Natural killer cell treated with Interleukin-12 subunit alpha and Interleukin-12 subunit beta and Interleukin-15 and Interleukin-18, amount 100 ng/mL, for 72 hours (primary cell): ENCODE results near the gene UNC80. TPM values are rescaled to one million over a fixed set of nuclear protein-coding genes. Genes with fewer than 3 reads are reported as not detected.

ENCODE experiments used
- ATAC-seq, 2 donors: fragments of 150-1000 bp; cut with Tn5 transposase in 1 of 2; sonication (Bioruptor Pico), chemical (Tn5 transposase) in 1 of 2; 2 replicates each; pipeline ENCODE4 v1.10.0; 2021
- DNase-seq: peaks from one replicate; pipeline ENCODE4 v3.0.0; 2022; ENCODE audit warnings: low spot score
- H3K27ac Mint-ChIP-seq, 2 donors: 1 replicate in 1 of 2; 2 replicates in 1 of 2; pipeline ENCODE4 v1.8.0; 2022; ENCODE audit warnings: mixed read lengths in 2 of 2, mild to moderate bottlenecking in 1 of 2, moderate library complexity in 1 of 2
- H3K27me3 Mint-ChIP-seq, 2 donors: 1 replicate in 1 of 2; 2 replicates in 1 of 2; pipeline ENCODE4 v1.8.0; 2022; ENCODE audit warnings: mixed read lengths in 2 of 2
- H3K36me3 Mint-ChIP-seq: one replicate; pipeline ENCODE4 v1.8.0; 2022; ENCODE audit warnings: mixed read lengths
- H3K4me1 Mint-ChIP-seq, 2 donors: 1 replicate in 1 of 2; 2 replicates in 1 of 2; pipeline ENCODE4 v1.8.0; 2022; ENCODE audit warnings: low read depth in 2 of 2, mixed read lengths in 2 of 2, mild to moderate bottlenecking in 1 of 2
- H3K4me3 Mint-ChIP-seq: one replicate; pipeline ENCODE4 v1.8.0; 2022; ENCODE audit warnings: mixed read lengths
- H3K9me3 Mint-ChIP-seq: 2 replicates; pipeline ENCODE4 v1.8.0; 2022; ENCODE audit warnings: mixed read lengths
- total RNA-seq, 2 donors: library from RNA; stranded (reverse); gene quantifications; one replicate each; pipeline ENCODE4 v1.2.3, GENCODE V29; 2022

UNC80 gene
- total RNA-seq, 2 donors from 2014 or later, result not detected

GRCh38 chr2:209824391-209824790 is 52.8 kb downstream of the UNC80 start:
- Mint-ChIP-seq H3K36me3 (no peaks in the 10 kb centered on the region), H3K27ac (no peak overlapping the region), H3K4me1 (no peaks in the 10 kb centered on the region), H3K9me3 (peaks cover 4% of the 10 kb centered on the region), H3K4me3 (no peak overlapping the region), H3K27me3 (no peaks in the 10 kb centered on the region)
- DNase-seq, result no peak
- no peak for ATAC-seq

- H3K4me3 Mint-ChIP-seq, result no peak overlapping the region
- no peak overlapping the region for H3K27ac Mint-ChIP-seq
- H3K36me3 Mint-ChIP-seq, result no peaks in the 10 kb centered on the region
- ATAC-seq (no peak), DNase-seq (no peak)
- no peaks in the 10 kb centered on the region for H3K4me1 Mint-ChIP-seq
- H3K27me3 Mint-ChIP-seq, result no peaks in the 10 kb centered on the region
- H3K9me3 Mint-ChIP-seq, result no peaks in the 10 kb centered on the region
Observed at GRCh38 chr2:209830722-209831465, 59.3 kb downstream of the UNC80 start.

DNA sequence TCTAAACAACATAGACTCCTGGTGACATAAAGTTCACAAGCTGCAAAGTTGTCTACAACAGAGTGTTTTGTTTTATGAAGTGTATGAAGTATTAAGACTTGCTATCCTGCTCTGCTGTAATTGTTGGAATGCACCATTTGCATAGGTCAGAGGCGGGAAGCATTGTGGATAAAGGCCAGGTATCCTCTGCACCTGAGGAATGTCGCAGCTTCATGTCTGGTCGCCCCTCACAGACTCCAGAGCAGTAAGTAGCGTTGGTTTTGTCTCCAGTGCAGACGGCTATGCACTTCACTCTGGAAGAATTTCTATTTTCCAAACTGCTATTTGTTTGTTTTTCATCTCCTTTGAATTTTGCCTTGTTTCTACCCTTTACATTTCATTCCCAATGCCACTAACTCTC is 63.1 kb downstream of the UNC80 start:
- Mint-ChIP-seq H3K27me3 (no peaks in the 10 kb centered on the region), H3K4me1 (no peaks in the 10 kb centered on the region), H3K27ac (no peak overlapping the region), H3K9me3 (peaks cover 6% of the 10 kb centered on the region), H3K36me3 (no peaks in the 10 kb centered on the region), H3K4me3 (no peak overlapping the region)
- ATAC-seq (no peak), DNase-seq (no peak)

DNA sequence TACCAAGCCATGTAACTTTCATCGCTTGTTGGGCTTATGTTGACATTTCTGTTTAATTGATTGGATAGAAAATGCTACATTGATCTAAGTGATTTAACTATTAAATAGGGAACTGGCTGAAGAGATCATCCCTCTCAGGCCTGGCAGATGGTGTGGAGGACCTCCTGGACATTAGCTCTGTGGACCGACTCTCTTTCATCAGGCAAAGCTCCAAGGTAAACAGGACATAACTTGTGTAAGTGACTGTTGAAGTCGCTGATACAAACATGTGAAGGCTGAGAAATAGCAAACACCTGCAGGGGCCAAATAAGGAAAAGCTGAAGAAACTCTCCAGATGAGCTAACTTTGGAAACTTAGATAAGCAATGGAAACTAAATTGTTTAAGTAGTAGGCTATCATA is 68.8 kb downstream of the UNC80 start:
- ATAC-seq (no peak), DNase-seq (no peak)
- Mint-ChIP-seq H3K4me3 (no peak overlapping the region), H3K4me1 (no peaks in the 10 kb centered on the region), H3K27me3 (peaks cover 0 to 9% of the 10 kb centered on the region in 2 donors), H3K9me3 (peaks cover 13% of the 10 kb centered on the region), H3K36me3 (no peaks in the 10 kb centered on the region), H3K27ac (no peak overlapping the region)

DNA sequence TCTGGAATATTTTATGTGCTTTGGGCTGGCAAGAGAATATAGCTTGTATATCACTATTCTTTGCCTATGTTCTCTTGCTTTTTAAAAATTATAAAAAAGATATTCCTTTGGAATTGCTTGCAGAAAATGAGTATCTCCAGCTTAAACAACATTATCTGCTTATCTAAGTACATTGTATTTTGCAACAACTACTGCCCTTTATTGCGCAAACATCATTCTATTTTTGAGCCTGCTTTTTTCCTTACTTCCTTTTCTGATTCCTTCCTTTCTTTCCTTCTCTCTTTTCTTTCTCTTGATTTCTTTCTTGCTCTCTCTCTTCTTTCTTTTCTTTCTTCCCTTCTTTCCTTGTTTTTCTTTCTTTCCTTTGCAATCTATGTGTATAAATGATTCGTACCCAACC is 74.0 kb downstream of the UNC80 start:
- Mint-ChIP-seq H3K36me3 (no peaks in the 10 kb centered on the region), H3K9me3 (peaks cover 8% of the 10 kb centered on the region), H3K27me3 (peaks cover 0 to 9% of the 10 kb centered on the region in 2 donors), H3K4me3 (no peak overlapping the region), H3K27ac (no peak overlapping the region), H3K4me1 (no peaks in the 10 kb centered on the region)
- DNase-seq, result no peak
- ATAC-seq, result no peak

DNA sequence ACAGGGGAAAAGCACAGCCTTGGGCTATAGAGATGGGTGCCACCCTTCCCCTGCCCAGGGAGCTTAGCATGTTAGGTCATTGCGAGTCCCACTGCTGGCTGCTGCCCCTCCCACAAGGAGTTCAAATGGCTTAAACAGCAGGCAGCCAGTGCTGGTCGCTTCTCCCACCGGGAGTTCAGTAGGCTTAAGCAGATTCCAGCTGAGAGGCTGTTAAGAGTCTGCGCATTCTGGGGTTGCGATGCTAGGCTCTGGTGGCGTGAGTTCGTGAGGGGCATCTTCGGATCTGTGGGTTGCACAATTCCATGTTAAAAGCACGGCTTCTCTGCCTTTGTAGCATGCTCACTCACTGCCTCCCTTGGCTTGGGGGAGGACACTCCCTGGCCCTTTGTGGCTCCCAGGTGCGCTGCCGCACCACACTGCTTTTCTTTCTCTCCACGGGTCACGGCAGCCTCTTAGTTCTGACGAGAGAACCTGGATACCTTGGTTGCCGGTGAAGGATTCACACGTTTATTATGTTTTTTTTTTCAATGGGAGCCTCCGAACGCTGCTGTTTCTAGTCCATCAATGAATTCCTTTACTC is 93.2 kb downstream of the UNC80 start:
- no peaks in the 10 kb centered on the region for H3K4me1 Mint-ChIP-seq
- ATAC-seq, result no peak
- no peak for DNase-seq
- H3K27me3 Mint-ChIP-seq, result no peaks in the 10 kb centered on the region
- peaks cover 21% of the 10 kb centered on the region for H3K9me3 Mint-ChIP-seq
- no peak overlapping the region for H3K4me3 Mint-ChIP-seq
- no peaks in the 10 kb centered on the region for H3K36me3 Mint-ChIP-seq
- H3K27ac Mint-ChIP-seq, result no peak overlapping the region

DNA sequence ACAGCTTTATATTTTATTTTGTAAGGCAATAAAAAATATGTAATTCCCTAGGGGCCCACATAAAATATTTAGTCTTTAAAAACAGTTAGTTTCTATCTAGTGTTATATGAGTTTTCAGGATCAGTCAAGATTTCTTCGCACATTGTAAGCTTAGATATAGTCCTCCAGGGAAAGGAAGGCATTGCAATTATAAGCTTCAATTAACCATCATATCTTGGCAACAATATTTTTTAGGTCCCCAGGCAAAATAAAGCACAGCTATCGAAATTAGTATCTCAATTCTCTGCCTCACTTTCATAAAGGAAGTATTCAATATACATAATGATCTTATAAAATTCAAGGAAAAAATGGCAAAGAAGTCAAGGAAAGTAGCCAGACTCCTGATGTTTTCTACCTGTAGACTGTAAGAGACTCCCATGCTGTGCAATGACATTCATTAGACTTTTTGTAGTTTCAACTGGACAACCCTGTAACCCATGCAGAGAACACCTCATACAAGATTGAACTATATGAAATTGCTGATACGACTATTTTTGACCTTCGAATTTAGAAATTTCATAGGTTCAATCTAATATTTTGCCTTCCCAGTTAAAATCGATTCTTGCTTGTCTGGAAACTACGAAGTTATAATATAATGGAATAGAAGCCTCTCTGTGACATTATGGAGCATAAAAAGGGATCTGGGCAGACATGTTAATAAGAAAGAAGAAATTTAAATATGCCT is 96.8 kb downstream of the UNC80 start:
- H3K27me3 Mint-ChIP-seq, result no peaks in the 10 kb centered on the region
- H3K36me3 Mint-ChIP-seq, result no peaks in the 10 kb centered on the region
- H3K4me3 Mint-ChIP-seq, result no peak overlapping the region
- no peaks in the 10 kb centered on the region for H3K4me1 Mint-ChIP-seq
- H3K27ac Mint-ChIP-seq, result no peak overlapping the region
- DNase-seq (no peak), ATAC-seq (no peak)
- peaks cover 11% of the 10 kb centered on the region for H3K9me3 Mint-ChIP-seq

- no peaks in the 10 kb centered on the region for H3K4me1 Mint-ChIP-seq
- H3K36me3 Mint-ChIP-seq, result no peaks in the 10 kb centered on the region
- peaks cover 0 to 6% of the 10 kb centered on the region in 2 donors for H3K27me3 Mint-ChIP-seq
- no peak overlapping the region for H3K27ac Mint-ChIP-seq
- no peak for ATAC-seq
- H3K9me3 Mint-ChIP-seq, result peaks cover 10% of the 10 kb centered on the region
- no peak overlapping the region for H3K4me3 Mint-ChIP-seq
- no peak for DNase-seq
Observed at GRCh38 chr2:209870067-209870466, 98.4 kb downstream of the UNC80 start.

DNA sequence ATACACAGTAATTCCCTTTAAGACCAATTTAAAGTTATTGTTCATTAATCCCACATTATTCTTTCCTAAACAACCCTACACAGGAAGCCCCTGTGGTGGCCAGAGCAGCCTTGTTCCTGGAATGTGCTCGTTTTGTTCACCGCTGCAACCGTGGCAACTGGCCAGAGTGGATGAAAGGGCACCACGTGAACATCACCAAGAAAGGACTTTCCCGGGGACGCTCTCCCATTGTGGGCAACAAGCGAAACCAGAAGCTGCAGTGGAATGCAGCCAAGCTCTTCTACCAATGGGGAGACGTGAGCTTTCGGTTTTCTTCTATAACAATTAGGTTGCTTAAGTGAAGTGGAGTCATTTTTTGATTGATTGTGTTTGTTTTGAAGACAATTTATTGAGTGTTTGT is 101.0 kb downstream of the UNC80 start:
- H3K9me3 Mint-ChIP-seq, result peaks cover 6% of the 10 kb centered on the region
- DNase-seq (no peak), ATAC-seq (no peak)
- H3K4me1 Mint-ChIP-seq, result no peaks in the 10 kb centered on the region
- no peak overlapping the region for H3K27ac Mint-ChIP-seq
- peaks cover 0 to 18% of the 10 kb centered on the region in 2 donors for H3K27me3 Mint-ChIP-seq
- H3K4me3 Mint-ChIP-seq, result no peak overlapping the region
- H3K36me3 Mint-ChIP-seq, result no peaks in the 10 kb centered on the region

- Mint-ChIP-seq H3K27me3 (peaks cover 0 to 18% of the 10 kb centered on the region in 2 donors), H3K27ac (no peak overlapping the region), H3K9me3 (peaks cover 3% of the 10 kb centered on the region), H3K4me1 (no peaks in the 10 kb centered on the region), H3K36me3 (no peaks in the 10 kb centered on the region), H3K4me3 (no peak overlapping the region)
- DNase-seq (no peak), ATAC-seq (no peak)
Observed at GRCh38 chr2:209875270-209875669, 103.6 kb downstream of the UNC80 start.

GRCh38 chr2:209876211-209876610 is 104.6 kb downstream of the UNC80 start:
- Mint-ChIP-seq H3K27me3 (peaks cover 0 to 18% of the 10 kb centered on the region in 2 donors), H3K27ac (no peak overlapping the region), H3K4me1 (no peaks in the 10 kb centered on the region), H3K9me3 (peaks cover 3% of the 10 kb centered on the region), H3K36me3 (no peaks in the 10 kb centered on the region), H3K4me3 (no peak overlapping the region)
- ATAC-seq (no peak), DNase-seq (no peak)

GRCh38 chr2:209878701-209879100 is 107.1 kb downstream of the UNC80 start:
- Mint-ChIP-seq H3K4me3 (no peak overlapping the region), H3K4me1 (no peaks in the 10 kb centered on the region), H3K27ac (no peak overlapping the region), H3K9me3 (peaks cover 3% of the 10 kb centered on the region), H3K27me3 (peaks cover 0 to 18% of the 10 kb centered on the region in 2 donors), H3K36me3 (no peaks in the 10 kb centered on the region)
- DNase-seq (no peak), ATAC-seq (no peak)

GRCh38 chr2:209900638-209901037 is 129.0 kb downstream of the UNC80 start:
- H3K36me3 Mint-ChIP-seq, result no peaks in the 10 kb centered on the region
- H3K9me3 Mint-ChIP-seq, result peaks cover 3% of the 10 kb centered on the region
- H3K4me1 Mint-ChIP-seq, result no peaks in the 10 kb centered on the region
- H3K27me3 Mint-ChIP-seq, result peaks cover 0 to 8% of the 10 kb centered on the region in 2 donors
- ATAC-seq (no peak), DNase-seq (no peak)
- H3K27ac Mint-ChIP-seq, result no peak overlapping the region
- H3K4me3 Mint-ChIP-seq, result no peak overlapping the region

- peaks cover 0 to 8% of the 10 kb centered on the region in 2 donors for H3K27me3 Mint-ChIP-seq
- H3K36me3 Mint-ChIP-seq, result no peaks in the 10 kb centered on the region
- no peaks in the 10 kb centered on the region for H3K4me1 Mint-ChIP-seq
- H3K27ac Mint-ChIP-seq, result no peak overlapping the region
- H3K9me3 Mint-ChIP-seq, result peaks cover 3% of the 10 kb centered on the region
- H3K4me3 Mint-ChIP-seq, result no peak overlapping the region
- ATAC-seq, result no peak
- no peak for DNase-seq
Observed at GRCh38 chr2:209901172-209901571, 129.5 kb downstream of the UNC80 start.
